ENCODE data around the gene E2F2.

The E2F2 gene, protein sequence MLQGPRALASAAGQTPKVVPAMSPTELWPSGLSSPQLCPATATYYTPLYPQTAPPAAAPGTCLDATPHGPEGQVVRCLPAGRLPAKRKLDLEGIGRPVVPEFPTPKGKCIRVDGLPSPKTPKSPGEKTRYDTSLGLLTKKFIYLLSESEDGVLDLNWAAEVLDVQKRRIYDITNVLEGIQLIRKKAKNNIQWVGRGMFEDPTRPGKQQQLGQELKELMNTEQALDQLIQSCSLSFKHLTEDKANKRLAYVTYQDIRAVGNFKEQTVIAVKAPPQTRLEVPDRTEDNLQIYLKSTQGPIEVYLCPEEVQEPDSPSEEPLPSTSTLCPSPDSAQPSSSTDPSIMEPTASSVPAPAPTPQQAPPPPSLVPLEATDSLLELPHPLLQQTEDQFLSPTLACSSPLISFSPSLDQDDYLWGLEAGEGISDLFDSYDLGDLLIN

DNA sequence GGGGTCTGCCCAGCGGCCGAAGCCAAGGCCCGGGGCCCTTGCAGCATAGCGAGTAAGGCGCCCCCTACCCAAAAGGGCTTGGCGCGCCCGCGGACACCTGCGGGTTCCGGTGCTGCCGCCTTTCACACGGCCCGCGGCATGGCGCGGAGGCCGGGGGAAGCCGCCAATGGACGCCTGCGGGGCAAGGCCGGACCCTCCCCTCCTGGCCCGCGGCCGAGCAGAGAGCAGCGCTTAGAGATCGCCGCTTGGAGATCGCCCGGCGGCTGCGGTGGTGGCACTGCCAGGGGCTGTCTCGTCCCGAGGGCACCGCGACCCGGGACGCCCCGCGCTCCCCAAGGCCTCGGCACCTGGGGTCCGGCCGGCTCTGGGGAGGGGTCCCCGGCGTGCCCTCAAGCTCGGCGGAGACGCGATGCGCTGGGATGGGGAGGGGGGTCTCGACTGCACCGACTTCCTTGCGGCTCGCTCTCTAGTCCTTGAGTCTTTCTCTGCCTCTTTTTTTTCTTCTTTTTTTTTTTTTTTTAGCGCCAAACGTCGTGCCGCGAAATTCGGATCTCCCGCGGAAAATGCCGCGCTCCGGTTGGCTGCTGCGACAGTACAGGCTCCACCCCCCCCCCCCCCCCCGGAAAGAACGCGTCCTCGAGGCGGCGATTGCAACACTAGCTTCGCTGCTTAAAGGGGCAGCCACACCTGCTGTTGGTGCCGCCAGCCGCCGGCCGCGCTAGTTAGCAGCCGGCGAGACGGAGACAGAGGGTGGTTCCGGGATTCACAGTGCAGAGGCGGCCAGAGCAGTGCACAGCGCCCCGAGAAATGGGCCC is at the start of gene E2F2:
TSS of gene E2F2 (minus strand) at position 487 of the 815 bp plus-strand sequence. CDS start at position 47, 440 bp downstream.
- DNase-seq, result peak; percentile 70 to 93

DNA sequence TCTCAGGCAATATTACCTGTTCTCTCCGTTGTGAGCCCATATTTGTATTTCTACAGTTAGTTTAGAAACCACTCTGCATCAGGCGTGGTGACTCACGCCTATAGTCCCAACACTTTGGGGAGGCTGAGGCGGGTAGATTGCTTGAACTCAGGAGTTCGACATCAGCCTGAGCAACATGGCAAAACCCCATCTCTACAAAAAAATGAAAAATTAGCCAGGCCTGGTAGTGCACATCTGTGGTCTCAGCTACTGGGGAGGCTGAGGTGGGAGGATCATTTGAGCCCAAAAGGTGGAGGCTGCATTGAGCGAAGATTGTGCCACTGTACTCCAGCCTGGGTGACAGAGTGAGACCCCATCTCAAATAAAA is 47.9 kb upstream of the E2F2 start:
- no peak for DNase-seq

DNA sequence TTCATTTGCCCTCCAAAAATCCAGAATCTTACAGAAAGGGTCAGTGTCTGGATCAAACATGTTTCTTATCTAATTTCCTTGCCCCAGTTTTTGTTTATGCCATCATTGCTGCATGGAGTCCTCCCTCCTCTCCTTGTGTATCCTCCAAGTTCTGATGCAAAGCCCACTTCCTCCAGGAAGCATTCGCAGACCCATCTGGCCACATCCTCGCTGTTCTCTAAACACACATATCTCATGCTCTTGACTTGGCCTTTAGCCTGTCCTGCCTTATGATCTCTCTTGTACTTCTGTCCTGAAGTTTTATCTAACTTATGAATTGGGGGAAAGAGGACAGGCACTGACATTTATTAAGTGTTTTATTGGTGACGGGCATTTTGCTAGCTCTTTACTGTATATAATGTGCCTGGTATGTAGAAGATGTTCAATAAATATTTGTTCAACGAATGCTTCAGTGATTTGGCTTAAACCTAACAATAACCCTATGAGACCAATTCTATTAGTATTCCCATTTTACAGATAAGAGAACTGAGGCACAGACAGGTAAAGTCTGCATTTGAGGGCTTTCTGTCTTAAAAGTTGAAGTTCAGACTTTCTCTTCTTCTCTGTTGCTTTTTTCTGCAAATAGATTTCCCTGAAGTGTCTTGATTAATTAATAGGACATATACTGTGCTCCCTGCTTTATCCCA is 47.4 kb upstream of the E2F2 start:
- DNase-seq, result no peak

DNA sequence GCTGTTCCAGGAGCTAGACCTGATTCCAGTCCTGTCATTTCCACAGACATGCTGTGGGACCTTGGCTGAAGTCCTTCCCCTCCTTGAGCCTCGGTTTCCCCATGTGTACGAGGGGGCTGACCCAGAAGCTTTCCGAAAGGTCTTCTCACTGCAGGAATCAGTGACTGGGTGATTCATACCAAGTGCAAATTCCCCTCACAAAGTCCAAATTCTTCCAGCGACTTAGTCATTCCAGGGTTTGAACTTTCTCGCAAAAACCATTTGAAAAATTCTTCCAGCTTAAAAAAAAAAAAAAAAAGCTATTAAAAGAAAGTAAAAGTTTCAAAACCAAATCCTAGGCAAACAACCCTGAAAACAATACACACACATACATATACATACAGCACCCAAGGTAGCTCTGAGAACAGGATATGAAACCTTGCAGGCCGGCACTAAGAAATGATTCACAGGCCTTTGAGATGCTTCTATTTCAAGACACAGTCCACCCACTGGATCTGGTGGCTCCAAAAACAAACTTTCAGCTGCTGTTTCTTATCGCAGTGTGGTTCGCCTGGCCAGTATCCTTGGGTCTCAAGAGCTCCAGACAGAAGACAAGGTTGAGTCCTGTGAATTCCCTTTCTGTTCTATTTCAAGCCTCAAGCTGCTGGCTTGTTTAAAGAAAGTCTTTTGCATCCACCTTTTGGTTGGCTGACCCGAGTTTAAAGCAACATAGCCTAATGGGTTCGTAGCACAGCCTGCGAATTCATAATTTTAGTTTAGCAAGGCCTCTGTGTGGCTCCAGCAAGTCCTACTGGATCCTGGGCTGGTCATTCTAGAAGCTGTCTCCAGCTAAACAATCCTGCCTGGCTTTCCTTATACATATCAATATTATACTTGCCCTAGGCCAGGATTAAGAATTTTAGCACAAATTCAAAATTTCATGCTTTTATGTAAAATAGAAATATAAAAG is 46.3 kb upstream of the E2F2 start:
- DNase-seq, result no peak

DNA sequence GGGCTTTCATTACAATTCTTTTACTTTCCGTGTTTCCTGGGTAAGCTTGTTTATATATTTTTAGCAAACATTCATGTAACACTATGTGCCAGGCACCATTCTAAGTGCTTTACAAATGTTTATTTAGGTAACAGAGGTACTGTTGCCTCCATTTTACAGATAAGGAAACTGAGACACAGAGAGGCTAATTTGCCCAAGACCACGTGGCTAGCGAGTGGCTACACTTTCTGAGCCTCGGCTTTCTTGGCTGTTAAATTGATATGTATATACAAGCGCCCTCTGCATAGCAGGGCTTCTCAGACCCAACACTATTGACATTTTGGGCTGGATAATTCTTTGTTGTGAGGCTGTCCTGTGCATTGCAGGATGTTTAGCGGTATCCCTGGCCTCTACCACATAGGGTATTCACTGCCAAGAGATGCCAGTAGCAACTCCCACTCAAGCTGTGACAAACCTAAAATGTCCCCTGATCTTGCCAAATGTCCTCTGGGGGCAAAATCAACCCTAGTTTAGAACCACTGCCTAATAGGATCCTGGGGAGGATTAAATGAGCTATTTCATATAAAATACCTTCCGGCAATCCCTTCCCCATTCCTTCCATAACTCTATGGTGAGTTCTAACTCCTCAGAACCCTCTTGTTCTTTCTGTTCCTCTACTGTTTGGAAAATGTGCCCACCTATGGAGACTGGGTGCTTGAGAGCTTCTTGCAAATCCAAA is 45.5 kb upstream of the E2F2 start:
- DNase-seq, result no peak

DNA sequence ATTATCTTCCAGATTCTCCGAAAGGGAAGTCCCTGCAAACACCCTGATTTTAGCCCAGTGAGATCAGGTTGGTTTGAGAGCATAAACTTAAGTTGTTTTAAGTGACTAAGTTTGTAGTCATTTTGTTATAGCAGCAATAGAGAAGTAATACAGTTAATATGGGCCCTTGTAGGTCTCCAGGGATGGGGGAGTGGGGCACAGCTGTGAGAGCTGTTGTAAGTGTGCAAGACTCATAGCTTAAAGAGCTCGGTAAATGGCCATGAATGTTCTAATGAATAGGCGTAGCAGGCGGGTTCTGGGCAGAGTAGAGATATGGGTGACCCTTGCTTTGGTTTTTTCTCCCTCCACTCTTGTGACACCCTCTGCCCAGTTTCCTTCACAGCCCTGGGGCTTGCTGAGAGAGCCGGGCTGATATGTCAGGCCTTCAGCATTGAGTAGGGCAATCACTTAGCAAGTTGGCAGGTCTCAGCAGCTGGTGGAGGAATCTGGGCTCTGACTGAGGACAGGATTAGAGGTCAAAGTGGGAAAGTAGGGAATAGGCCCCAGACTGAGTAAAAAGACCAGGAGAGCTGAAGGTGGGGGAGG is 44.3 kb upstream of the E2F2 start:
- no peak for DNase-seq

DNA sequence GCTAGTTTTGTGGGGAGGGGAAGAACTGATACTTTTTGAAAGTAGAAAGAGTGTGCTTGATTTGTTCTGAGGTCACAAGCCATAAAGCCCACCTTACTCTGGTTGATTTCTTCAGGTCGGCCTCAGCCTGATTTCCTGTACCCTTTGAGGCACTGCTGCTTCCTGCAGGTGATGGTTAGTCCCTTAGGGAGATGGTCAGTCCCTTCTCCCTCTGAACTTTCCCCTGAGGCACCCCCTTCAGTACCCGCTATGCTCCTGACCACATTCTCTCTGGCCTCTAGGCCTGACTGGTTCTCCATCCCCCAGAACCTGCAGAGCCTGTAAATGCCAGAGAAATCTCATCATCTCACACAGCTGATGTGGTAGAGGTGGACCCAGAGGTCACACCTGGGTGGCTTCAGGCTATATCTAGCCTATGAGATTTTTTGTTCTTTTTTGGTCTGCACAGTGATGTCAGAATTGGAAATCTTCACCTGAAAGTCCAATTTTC is 43.3 kb upstream of the E2F2 start:
- no peak for DNase-seq

DNA sequence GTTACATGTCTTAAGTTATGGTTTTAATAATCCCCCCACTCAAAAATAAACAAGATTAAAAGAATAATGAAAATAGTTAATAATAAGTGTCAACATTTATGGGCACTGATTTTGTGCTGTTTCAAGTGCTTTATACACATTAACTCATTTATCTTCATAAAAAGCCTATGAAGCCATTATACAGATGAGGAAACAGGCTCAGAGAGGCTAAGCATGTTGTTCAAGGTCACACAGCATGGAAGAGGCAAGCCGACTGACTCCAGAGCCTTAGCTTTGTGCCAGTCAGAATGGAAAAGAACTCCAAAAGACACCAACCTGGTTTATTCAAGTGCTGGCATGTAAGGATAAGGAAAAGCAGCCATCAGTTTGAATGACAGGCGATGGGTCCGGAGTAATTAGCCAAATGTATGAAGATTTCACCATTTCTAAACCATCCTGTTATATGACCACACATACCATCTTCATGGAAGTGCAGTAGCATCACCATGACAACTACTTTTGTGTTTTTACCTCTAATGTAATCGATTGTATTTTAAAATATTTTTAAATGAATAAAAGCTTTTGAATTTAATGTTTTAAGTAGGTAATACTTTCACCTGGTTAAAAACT is 42.6 kb upstream of the E2F2 start:
- DNase-seq, result no peak

DNA sequence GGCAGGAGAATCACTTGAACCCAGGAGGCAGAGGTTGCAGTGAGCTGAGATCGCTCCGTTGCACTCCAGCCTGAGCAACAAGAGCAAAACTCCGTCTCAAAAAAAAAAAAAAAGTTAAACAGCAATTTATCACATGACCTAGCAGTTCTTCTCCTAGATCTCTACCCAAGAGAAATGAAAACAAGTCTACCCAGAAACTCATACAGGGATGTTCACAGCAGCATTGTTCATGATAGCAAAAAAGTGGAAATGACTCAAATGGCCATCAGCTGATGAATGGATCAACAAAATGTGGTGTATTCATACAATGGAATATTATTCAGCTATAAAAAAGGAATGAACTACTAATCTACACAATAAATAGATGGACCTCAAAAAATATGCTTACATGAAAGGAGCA is 40.4 kb upstream of the E2F2 start:
- DNase-seq, result no peak

DNA sequence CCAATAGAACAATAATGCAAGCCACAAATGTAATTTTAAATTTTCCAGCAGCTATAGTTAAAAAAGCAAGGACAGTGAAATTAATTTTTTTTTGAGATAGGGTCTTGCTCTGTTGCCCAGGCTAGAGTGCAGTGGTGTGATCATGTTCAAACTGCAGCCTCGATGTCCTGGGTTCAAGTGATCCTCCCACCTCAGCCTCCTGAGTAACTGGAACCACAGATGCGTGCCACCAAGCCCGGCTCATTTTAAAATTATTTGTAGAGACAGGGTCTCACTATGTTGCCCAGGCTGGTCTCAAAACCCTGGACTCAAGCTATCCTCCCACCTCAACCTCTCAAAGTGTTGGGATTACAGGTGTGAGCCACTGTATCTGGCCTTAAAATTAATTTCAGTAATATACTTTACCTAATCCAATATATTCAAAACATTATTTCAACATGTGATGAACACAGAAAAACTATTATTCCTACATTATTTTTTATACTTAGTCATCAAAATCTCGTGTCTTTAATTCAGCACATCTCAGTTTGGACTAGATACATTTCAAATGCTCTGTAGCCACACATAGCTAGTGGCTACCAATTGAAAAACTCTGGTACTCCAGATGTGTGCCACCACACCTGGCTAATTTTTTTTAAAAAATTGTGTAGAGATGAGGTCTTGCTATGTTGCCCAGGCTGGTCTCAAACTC is 39.1 kb upstream of the E2F2 start:
- DNase-seq, result no peak

DNA sequence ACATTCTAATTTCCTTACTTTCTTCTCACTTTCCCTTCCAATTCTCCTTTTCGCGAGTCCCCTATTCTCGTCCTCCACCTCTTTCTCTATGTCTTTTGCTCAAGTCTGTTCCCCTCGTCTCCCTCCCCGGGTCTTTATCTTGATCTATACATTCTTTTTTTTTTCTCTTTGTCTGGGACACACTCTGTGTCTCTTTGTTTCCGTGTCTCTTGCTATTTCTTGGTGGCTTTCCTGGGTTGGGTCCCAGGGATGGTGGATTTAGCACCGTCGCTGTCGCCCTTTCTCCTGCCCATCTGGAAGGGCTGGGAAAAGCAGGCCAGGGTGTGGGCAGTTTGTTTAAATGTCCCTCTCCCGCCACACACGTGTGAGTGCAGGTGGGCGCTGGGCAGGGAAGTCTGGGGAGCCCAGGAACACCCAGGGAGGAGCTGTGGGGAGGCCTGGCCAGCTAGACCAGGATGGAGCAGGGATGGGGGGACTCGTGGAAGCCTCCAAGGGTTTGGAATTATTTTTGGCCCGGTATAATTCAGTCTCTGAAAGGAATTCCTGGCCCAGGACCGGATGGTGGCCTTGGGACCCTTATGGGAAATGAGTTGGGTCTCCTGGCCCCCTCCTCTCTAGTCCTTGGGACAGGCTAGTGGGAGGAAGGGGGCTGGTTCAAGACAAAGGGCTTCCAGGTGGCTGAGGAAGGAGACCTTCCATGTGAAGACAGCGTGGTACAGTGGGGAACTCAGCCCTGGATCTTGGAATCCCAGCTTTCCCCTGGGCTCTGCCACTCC is 37.8 kb upstream of the E2F2 start:
- peak in 1 of 2 experiments; percentile 52 for DNase-seq

DNA sequence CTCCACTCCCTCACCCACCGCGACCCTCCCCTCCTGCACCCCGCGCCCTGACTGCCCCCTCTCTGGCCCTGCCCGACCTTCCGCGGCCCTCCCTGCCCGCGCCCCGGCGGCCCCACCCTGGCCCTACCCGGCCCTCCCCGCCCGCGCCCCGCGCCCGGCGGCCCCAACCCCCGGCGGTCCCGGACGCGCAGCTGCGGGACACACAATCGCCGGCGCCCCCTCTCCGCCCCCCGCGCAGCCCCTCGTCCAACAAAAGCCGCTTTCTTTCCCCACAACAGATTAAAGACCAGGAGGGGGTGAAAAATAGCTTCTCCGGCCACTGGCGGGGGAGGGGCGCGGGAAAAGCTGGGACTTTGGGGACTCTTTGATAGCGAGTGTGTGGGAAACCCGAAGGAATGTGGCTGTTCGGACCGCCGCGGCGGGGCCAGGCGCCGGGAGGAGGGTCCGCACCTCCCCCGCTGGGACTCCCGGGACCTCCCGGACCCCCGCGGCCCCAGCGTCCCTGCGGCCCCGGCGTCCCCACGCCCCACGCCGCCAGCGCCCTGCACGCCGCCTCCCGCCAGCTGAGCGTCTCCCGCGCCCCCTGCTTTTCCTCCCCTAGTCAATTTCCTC is 37.1 kb upstream of the E2F2 start:
- DNase-seq, result peak in 1 of 2 experiments; percentile 56

DNA sequence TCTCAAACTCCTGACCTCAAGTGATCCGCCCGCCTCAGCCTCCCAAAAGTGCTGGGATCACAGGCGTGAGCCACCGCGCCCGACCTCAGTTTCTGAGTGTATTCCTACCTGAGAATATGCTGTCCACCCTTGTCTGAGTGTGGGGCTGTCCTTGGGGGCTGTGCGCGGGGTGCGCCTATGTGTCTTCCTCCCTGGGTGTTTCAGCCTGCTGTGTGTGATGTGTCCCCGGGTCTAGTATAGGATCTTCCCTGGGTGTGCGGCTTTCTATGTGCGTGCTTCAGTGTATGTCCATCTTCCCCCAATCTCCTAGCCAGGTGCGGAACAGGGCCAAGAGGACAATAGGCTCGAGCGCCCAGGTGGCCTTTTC is 36.6 kb upstream of the E2F2 start:
- DNase-seq, result peak in 1 of 2 experiments; percentile 38

DNA sequence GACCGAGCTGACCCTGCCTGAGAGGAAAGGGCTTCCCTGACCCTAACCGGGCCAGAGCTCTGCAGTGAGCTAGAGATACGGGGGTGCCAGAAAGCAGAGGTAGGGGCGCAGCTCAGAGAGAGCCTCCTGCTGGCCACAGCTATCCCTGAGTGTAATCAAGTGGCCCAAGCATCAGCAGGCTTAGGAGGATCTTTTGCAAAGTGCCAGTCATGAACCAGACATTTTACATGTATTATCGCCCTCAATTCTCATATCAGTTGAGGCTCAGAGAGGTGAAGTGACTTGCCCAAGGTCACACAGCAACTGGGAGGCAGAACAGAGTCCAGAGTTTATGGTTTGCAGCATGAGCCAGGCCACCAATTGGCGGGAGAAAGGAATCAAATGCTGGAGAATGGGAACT is 35.3 kb upstream of the E2F2 start:
- DNase-seq, result no peak

DNA sequence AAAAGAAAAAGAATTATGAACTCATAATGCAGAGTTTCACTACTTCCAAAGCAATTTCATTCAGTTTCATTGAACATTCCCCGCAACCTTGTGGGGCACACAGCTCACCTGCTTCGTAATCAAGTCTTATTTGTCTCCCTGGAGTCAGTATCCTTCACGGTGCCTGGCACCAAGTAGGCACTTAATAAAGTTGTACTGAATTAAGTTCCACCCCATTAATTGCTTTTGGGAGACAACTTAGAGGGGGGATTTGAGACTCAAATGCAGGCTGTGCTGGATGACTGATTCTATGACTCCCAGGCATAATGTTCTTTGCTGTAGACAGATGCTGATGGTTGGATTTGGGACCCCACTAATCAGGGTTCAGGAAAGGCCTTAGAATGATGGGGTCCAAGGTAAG is 34.7 kb upstream of the E2F2 start:
- DNase-seq, result no peak

DNA sequence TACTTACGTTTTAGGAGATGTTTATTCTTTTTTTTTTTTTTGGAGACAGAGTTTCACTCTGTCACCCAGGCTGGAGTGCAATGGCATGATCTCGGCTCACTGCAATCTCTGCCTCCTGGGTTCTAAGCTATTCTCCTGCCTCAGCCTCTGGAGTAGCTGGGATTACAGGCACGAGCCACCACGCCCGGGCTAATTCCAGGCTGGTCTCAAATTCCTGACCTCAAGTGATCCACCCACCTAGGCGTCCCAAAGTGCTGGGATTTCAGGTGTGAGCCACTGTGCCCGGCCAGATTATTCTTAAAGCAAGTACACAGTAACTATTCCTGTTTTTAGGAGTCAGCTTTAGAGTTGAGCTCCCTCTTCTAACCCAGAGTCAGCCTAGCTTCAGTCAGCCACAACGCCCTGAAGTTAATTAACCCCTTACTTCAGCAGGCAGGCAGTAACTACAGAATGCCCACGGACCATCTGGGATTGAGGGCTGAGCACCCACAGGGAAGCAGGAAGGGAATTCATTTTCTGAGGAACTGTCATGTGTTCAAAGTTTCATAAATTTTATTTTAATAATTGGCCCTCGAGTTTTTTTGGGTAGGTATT is 33.6 kb upstream of the E2F2 start:
- DNase-seq, result no peak

DNA sequence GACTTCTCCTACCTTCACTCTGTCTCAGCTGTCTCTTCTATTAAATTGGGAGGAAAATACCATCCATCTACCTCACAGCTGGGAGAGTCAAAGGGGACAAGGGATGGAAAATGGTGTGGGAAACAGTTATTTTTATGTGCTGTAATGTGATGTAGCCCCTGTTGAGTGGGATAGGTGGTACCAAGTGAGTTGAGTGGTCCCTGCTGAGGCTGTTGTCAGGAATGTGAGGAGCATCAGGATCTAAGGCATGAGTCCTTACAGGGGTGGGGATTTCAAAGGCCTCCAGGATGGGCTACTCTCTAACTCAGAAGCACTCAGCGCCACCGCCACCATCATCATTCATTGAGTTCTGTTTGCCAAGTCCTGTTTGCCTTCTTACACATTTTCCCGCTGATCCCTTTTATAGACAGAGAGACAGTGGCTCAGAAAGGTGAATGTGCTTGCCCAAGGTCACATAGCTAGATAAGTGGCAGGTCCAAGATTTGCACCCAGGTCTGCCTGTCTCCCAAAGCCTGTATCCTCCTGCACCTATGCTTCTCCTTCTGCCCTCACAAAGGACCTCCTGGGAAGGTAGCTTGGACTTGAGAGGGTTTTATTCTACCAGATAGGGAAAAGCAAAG is 32.8 kb upstream of the E2F2 start:
- DNase-seq, result no peak

DNA sequence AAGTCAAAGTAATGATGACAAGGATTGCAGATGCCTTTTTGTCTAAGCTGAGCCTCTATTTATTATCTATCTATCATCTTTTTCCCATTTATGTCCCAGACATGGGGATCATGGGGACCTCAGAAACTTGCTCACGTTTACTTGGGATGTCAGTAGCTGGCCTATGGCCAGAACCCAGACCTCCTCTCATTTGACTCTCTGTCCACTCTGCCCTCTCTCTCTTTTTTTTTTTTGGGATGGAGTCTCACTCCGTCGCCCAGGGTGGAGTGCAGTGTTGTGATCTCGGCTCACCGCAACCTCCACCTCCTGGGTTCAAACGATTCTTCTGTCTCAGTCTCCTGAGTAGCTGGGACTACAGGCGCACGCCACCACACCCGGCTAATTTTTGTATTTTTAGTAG is 32.0 kb upstream of the E2F2 start:
- no peak for DNase-seq

Measured in NCI-H526 (cell line).